ENCODE data around the gene FBXL19. TPM values are rescaled to one million over a fixed set of nuclear protein-coding genes. Genes with fewer than 3 reads are reported as not detected.

FBXL19 gene
- polyA plus RNA-seq, 10 donors, result 5.6 to 12.1 (median 8.1) TPM

DNA sequence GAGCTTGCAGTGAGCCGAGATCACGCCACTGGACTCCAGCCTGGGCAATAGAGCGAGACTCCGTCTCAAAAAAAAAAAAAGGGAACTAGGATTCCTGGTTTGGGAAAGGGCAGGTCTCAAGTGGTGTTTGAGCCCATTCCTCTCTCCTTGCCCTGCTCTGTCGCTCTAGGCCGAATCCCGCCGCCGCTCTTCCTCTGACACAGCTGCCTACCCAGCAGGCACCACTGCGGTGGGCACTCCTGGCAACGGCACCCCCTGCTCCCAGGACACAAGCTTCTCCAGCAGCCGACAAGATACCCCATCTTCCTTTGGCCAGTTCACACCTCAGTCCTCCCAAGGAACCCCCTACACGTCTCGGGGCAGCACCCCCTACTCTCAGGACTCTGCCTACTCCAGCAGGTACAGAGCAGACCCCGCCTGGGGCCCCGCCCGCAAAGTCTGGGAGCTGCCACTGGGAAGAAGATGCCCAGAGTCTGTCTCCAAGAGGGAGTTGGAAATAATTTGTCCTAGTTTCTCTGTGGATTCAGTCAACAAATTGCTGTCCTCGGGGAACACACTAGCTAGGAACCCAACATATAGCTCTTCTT, 40.6 kb downstream of the FBXL19 start:
- no peak for DNase-seq

DNA sequence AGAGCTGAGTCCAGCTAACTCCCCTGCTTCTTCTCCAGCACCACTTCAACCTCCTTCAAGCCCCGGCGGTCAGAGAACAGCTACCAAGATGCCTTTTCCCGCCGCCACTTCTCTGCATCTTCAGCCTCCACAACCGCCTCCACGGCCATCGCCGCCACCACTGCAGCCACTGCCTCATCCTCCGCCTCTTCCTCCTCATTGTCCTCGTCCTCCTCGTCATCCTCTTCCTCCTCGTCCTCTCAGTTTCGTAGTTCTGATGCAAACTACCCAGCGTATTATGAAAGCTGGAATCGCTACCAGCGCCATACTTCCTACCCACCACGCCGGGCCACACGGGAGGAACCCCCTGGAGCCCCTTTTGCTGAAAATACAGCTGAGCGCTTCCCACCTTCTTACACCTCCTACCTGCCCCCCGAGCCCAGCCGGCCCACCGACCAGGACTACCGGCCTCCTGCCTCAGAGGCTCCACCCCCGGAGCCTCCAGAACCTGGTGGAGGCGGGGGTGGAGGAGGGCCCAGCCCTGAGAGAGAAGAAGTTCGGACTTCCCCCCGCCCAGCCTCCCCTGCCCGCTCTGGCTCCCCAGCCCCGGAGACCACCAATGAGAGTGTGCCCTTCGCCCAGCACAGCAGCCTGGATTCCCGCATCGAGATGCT, 41.3 kb downstream of the FBXL19 start:
- DNase-seq, result no peak

DNA sequence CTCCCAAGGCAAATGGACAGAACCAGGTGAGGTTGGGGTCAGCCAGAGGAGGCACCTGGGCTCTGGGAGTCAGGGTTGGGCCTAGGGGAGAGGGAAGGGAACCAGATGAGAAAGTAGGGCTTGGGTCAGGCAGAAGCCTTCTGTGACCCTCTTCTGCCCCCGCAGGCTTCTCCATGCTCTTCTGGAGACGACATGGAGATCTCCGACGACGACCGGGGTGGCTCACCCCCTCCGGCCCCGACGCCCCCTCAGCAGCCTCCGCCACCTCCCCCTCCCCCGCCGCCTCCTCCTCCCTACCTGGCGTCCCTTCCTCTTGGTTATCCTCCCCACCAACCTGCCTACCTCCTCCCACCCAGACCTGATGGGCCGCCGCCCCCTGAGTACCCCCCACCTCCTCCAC, 42.1 kb downstream of the FBXL19 start:
- no peak for DNase-seq

DNA sequence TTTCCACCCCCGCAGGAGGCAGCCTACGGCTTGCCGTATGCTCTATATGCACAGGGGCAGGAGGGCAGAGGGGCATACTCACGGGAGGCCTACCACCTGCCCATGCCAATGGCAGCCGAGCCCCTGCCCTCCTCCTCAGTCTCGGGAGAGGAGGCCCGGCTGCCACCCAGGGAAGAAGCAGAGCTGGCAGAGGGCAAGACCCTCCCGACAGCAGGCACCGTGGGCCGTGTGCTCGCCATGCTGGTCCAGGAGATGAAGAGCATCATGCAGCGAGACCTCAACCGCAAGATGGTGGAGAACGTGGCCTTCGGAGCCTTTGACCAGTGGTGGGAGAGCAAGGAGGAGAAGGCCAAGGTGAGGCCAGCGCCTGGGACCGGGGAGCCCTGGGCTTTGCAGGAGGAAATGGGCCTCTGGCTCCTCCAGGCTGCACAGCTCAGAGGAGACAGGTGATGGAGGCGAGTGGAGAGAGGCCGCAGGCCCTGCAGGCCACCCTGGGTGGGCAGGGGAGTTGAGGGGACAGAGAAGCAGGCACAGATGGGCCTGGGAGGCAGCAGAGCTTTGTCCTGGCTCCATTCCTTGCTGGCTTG, 42.8 kb downstream of the FBXL19 start:
- no peak for DNase-seq

DNA sequence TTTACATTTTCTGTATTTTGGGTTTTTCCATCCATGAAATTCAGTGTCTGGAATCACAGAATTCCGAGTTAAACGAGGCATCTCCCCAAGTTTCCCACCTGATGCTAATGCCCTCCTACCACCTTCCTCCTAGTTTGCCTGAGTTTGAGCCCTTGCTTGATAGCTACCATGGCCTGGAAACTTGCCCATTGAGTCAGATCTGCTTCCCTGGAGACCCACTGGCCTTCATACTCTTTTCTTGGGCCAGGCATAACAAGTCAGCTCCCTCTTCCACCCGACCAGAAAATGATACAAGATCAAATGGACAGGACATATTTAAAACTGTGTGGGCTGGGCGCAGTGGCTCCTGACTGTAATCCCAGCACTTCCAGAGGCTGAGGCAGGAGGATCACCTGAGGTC, 44.4 kb downstream of the FBXL19 start:
- no peak for DNase-seq

DNA sequence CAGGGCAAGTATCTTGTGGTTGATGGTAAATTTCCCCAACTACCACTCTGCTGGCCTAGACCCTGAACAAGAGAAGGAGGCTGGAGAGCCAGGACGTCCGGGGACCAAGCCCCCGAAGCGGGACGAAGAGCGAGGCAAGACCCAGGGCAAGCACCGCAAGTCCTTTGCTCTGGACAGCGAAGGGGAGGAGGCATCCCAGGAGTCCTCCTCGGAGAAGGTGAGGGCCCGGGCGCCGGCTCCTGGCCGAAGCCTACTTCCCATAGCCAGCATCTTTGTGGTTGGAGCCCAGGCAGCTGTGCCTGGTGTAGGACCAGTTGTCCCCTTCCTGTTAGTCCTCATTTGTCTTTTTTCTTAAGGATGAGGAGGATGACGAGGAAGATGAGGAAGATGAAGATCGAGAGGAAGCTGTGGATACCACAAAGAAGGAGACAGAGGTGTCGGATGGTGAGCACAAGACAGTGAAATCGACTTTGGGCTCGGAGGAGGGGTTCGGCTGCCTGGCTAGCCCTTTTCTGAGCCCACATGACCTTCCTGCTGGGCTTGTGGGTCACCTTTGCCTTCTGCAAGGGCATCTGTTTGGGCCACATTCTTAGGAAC, 46.0 kb downstream of the FBXL19 start:
- DNase-seq, result no peak

DNA sequence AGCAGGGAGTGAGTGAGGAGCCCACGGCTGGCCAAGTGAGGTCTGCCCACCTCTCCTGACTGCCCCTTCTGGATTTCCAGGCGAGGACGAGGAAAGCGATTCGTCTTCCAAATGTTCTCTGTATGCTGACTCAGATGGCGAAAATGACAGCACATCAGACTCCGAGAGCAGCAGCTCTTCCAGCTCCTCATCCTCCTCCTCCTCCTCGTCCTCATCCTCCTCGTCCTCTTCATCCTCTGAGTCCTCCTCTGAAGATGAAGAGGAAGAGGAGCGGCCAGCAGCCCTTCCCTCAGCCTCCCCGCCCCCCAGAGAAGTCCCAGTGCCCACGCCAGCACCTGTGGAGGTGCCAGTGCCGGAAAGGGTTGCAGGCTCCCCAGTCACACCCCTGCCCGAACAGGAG, 47.9 kb downstream of the FBXL19 start:
- DNase-seq, result no peak

DNA sequence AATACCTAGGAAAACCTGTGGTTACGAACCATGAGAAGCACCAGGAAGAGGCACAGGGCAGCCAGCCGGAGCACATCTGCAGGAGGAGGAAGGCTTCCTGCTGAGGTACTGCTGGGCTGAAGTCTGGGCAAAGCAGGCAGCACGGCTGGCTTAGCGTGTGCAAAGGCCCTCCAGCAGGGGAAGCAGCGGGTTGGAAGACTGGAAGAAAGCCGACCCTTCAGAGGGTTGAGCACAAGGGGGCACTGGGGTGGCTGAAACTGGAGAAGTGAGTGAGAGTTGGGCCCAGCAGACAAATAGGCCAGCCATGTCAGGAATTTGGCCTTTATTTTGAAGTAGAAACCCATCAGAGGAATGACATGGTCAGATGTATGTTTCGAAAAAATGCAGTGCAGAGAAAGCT, 49.5 kb downstream of the FBXL19 start:
- no peak for DNase-seq

DNA sequence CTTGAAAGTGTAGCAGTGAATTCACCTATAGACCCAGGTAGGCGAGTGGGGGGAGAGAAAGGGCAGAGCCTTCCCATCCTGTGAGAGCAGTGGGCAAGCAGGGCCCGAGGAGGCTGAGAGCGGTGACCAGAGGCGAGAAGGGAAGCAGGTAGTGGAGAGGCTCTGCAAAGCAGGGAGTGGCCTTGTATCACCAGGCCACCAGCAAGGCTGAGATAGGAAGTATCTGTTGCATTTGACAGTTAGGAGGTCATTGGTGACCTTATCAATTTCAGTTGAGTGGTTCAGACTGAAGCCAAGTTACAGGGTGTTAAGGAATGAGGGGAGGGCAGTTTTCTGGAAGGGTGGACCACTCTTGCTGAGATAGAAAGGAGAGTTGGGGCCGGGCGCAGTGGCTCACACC, 51.0 kb downstream of the FBXL19 start:
- DNase-seq, result no peak

DNA sequence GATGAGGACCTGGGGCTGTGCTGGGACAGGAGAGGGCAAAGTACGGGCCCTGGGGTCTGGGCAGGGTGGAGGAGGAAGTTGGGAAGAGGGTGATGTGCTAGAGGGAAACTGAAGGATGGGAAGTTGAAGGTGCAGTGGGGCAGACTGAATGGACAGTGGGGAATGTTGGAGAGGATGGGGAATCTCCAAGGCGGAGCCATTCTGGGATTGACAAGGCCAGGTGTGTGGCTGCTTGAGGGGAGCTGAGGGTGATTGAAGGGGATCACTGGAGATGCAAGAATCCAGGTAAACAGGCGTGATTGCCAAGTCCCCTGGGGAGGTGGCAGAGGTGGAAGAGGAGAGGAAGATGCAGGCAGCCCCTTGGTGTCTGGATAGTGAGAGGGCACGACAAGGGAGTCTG, 53.1 kb downstream of the FBXL19 start:
- DNase-seq, result no peak

DNA sequence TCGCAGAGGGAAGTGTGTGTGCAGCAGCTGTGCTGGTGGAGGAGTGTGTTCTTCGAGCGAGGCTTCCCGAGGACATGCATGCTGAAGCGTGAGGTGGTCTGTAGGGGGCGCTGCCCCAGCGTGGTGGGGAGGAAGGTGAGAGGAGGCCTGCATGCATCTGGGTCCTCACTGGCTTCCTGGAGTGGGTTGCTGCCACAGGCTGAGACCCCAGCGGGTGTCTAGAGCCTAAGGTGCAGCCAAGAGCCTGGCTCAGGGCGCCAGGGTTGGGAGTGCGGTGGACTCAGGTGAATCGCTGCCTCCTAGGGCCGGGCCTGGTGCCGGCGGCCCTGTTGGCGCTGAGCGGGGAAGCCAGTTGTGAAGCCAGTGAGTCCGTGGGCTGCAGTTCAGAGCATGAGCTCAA, 54.1 kb downstream of the FBXL19 start:
- DNase-seq, result no peak

DNA sequence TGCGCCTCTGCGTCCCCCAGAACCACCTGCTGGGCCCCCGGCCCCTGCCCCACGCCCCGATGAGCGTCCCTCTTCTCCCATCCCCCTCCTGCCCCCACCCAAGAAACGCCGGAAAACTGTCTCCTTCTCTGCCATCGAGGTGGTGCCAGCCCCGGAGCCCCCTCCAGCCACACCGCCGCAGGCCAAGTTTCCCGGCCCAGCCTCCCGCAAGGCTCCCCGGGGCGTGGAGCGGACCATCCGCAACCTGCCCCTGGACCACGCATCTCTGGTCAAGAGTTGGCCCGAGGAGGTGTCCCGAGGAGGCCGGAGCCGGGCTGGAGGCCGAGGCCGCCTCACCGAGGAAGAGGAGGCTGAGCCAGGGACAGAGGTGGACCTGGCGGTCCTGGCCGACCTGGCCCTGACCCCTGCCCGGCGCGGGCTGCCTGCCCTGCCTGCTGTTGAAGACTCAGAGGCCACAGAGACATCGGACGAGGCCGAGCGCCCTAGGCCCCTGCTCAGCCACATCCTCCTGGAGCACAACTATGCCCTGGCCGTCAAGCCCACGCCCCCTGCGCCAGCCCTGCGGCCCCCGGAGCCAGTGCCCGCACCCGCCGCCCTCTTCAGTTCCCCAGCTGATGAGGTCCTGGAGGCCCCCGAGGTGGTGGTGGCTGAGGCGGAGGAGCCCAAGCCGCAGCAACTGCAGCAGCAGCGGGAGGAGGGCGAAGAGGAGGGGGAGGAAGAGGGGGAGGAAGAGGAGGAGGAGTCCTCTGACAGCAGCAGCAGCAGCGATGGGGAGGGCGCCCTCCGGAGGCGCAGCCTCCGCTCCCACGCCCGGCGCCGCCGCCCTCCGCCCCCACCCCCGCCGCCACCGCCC, 56.0 kb downstream of the FBXL19 start:
- DNase-seq, result no peak

DNA sequence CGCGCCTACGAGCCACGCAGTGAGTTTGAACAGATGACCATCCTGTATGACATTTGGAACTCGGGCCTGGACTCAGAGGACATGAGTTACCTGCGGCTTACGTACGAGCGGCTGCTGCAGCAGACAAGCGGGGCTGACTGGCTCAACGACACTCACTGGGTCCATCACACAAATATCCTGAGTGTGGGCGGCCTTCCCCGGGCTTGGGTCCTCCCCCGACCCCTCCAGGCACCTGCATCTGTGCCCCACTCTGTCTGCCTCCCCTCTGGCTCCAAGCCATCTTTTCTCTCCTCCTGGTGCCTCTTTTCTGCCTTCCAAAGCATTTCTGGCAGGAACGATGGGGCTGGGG, 56.6 kb downstream of the FBXL19 start:
- DNase-seq, result no peak

DNA sequence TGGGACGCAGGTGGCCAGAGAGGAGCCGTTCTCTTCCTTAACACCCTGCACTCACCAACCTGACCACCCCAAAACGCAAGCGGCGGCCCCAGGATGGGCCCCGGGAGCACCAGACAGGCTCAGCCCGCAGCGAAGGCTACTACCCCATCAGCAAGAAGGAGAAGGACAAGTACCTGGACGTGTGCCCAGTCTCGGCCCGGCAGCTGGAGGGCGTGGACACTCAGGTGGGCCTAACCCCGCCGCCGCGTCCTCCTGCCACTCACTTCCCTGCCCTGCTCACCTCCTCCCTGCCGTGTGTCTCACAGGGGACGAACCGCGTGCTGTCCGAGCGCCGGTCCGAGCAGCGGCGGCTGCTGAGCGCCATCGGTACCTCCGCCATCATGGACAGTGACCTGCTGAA, 57.1 kb downstream of the FBXL19 start:
- no peak for DNase-seq

DNA sequence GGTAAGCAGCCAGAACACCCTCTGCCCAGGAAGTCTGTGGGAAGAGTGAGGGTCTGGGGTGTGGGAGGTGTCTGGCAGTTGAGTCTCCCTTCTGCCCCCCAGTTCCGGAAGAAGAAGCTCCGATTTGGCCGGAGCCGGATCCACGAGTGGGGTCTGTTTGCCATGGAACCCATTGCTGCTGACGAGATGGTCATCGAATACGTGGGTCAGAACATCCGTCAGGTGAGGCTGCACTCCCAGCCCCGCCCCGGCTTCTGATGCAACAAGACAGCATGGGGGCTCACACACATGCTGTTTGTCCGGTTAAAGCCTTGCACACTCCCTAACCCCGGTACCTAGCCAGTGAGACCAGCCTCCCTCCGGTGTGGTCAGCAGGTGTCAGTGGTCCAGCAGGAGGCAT, 57.6 kb downstream of the FBXL19 start:
- no peak for DNase-seq

DNA sequence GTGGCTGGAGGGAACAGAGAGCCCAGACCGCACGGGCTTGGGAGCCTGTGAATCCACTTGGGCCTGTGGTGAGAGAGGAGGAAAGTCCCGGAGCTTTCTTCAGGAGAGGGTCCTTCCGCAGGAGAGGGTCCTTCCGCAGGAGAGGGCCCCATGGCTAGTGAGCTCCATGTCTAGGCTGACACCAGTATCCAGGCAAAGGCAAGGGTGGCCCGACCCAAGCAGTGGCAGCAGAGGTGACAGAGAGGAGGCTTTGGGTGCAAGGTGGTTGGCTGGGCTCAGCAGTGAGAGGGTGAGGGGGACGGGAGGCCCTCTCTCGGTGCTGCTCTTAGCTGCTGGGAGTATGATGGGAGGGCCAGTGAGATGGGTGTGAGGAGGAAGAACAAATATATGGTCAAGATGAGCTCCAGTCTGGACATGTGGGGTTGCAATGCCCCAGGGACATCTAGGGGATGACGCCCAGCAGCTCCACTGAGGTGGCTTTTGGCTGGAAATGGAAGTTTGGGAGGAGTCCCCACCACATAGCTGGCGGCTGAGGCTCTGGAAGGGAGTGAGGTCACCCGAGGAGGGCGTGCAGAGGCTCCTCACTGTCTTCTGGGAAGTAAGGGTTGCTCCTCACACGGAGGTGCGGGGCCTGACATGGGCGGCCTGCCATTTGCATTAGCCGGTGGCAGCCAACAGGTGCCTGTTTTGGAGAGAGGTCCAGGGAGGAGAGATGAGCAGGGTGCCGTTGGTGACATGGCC, 59.3 kb downstream of the FBXL19 start:
- peak in 2 of 3 donors; percentile 65 to 67 for DNase-seq

DNA sequence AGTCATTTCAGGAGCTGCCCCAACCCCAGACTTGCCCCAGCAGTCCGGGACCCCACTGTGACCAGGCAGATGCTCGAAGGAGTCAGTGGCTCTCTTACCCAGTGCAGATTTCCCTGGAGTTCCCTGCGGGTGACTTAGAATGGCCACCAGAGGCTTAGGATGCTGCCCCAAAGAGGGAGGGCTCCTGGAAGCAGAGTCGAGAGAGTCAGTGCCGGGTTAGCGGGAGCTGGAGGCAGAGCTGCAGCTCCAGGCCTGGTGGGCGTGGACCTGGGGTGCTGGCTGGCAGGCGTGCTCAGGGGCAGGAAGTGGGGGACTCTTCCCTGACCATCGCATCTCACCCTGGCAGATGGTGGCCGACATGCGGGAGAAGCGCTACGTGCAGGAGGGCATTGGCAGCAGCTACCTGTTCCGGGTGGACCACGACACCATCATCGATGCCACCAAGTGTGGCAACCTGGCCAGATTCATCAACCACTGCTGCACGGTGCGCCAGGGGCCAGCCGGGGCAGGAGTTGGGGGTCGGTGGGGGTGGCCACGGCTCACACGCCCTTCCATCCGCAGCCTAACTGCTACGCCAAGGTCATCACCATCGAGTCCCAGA, 60.0 kb downstream of the FBXL19 start:
- no peak for DNase-seq

DNA sequence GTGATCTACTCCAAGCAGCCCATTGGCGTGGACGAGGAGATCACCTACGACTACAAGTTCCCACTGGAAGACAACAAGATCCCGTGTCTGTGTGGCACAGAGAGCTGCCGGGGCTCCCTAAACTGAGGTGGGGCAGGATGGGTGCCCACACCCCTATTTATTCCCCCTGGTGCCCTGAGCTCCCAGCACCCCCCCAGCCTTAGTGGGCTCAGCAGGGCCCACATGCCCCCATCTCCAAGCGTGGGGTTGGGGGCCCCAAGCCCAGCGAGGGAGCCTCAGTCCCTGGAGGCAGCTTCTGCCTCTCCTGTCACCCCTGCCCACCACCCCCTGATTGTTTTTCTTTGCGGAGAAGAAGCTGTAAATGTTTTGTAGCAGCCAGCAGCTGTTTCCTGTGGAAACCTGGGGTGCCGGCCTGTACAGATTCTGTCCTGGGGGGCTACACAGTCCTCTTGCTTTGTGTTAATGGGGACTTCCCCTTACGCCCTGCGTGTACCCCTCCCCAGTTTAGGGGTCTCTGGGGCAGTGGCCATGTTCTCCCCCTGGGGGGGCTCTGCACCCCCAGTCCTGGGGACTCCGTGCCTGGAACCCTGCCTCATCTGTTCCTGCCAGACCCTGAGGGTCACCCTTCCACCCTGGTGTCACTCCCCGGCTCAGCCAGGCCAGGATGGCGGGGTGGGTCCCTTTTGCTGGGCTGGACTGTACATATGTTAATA, 60.7 kb downstream of the FBXL19 start:
- no peak for DNase-seq

DNA sequence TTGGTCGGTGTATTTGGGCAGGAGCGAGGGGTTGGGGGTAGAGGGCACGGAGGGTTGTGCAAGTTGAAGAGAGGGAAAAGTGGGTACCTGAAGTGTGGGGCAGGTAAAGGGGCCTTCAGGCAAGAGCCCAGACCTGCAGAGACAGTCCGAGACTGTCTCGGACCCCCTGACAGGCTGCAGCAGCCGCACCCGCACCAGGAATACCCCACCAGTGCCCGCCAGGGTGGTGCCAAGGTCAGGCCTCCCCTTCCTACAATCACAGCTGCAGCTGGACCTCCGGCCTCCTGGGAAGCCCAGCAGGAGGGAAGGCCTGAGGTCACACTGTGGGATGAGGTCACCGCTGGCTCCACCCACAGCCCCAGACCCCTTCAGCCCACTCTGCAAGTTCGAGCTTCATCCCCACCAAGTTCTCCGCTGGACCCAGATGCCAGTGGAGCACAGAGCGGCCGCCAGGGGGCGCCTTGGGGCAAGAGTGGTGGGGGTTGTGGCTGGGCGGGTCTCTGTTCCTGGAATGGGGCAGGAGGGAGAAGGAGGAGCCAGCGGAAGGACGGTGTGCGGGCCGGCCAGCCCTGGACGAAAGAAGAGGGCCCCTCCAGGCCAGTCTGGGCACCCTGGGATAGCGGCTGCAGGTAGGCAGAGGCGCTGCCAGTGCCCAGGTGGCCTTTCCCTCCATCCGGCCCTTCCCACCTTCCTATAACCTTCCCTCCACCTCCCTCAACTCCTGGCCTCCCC, 61.5 kb downstream of the FBXL19 start, which contains the start of gene HSD3B7:
HSD3B7 (plus strand) TSS at position 539 of the 732 bp plus-strand sequence. CDS start 452 bp downstream, outside the sequence.
- peak; percentile 76 to 93 (median 89) for DNase-seq

Data from muscle of back (tissue), 11 donors.